NCI-H146 treated with DMSO at 0.1 percent for 48 hours (cell line): ENCODE results near the gene HOXB7.
A peak's percentile ranks its signal among the peaks of the same experiment; 100 is the strongest.

Source experiments
- DNase-seq: peaks from one replicate; lab custom pipeline; 2025; ENCODE audit not compliant: unreplicated experiment; lab: John Stamatoyannopoulos, UW

Gene HOXB7

GRCh38 chr17:48611213-48611612, 396 bp upstream of the HOXB7 start:
- no peak for DNase-seq

- peak; percentile 36 for DNase-seq
Observed at GRCh38 chr17:48609759-48610281, 997 bp downstream of the HOXB7 start.

- no peak for DNase-seq
Observed at GRCh38 chr17:48609033-48609432, 1.8 kb downstream of the HOXB7 start.

- no peak for DNase-seq
Observed at GRCh38 chr17:48608494-48608834, 2.4 kb downstream of the HOXB7 start.

- no peak for DNase-seq
Observed at GRCh38 chr17:48606892-48607614, 3.8 kb downstream of the HOXB7 start.

- no peak for DNase-seq
Observed at GRCh38 chr17:48605991-48606891, 4.6 kb downstream of the HOXB7 start.

- no peak for DNase-seq
Observed at GRCh38 chr17:48605409-48605919, 5.4 kb downstream of the HOXB7 start.

GRCh38 chr17:48604770-48605329, 6.0 kb downstream of the HOXB7 start, which contains the start of gene HOXB6:
HOXB6 (minus strand) TSS chr17:48604986; CDS start chr17:48598150, 6,836 bp downstream.
- DNase-seq: no peak

GRCh38 chr17:48603959-48604769, 6.7 kb downstream of the HOXB7 start:
- no peak for DNase-seq

- DNase-seq: no peak
Observed at GRCh38 chr17:48601539-48602425, 9.0 kb downstream of the HOXB7 start.

- DNase-seq: no peak
Observed at GRCh38 chr17:48601207-48601538, 9.6 kb downstream of the HOXB7 start.

- no peak for DNase-seq
Observed at GRCh38 chr17:48600244-48601098, 10.3 kb downstream of the HOXB7 start.

- no peak for DNase-seq
Observed at GRCh38 chr17:48599354-48599753, 11.5 kb downstream of the HOXB7 start.

- no peak for DNase-seq
Observed at GRCh38 chr17:48598736-48599135, 12.1 kb downstream of the HOXB7 start.

GRCh38 chr17:48597778-48598631, 12.8 kb downstream of the HOXB7 start:
- peak; percentile 19 for DNase-seq

- no peak for DNase-seq
Observed at GRCh38 chr17:48597528-48597777, 13.4 kb downstream of the HOXB7 start.

- no peak for DNase-seq
Observed at GRCh38 chr17:48596735-48597527, 13.9 kb downstream of the HOXB7 start.
